A673 (cell line): ENCODE measurements around the gene GGNBP2. TPM values are rescaled to one million over a fixed set of nuclear protein-coding genes. Genes with fewer than 3 reads are reported as not detected.

Experiments used
- BruUV-seq: library from RNA; stranded (reverse); fragments of 400-500 nt; replicated peaks from 2 replicates; lab custom pipeline; 2021; lab: Mats Ljungman, UMichigan
- CTCF ChIA-PET: fragments of 300-600 bp; sonication (Branson Sonifier 250); formaldehyde crosslinking; loops from one replicate; lab custom pipeline; 2022; ENCODE audit warnings: antibody characterized with exemption; lab: Charles Lee
- POLR2A ChIA-PET: fragments of 300-600 bp; sonication (Branson Sonifier 250); formaldehyde crosslinking; loops from one replicate; lab custom pipeline; 2022; ENCODE audit warnings: antibody characterized with exemption; ENCODE audit not compliant: low non-redundant PET; lab: Charles Lee
- DNase-seq: peaks from one replicate; pipeline ENCODE4 v3.0.0-alpha.2; 2015; ENCODE audit warnings: low spot score
- H3K27ac ChIP-seq: fragments of 200-600 bp; sonication (generic); 2 replicates; pipeline ENCODE4 v1.5.1; 2016; ENCODE audit warnings: mixed run types, low read depth, mild to moderate bottlenecking, mixed read lengths, antibody characterized with exemption, low read length; ENCODE audit not compliant: poor library complexity, severe bottlenecking
- H3K27me3 ChIP-seq: fragments of 200-600 bp; sonication (generic); replicated peaks from 2 replicates; pipeline ENCODE4 v1.6.1; 2017; ENCODE audit warnings: mixed run types, low read depth, mild to moderate bottlenecking, mixed read lengths, antibody characterized with exemption, low read length; ENCODE audit not compliant: insufficient read depth, poor library complexity
- H3K36me3 ChIP-seq: fragments of 200-600 bp; sonication (generic); 2 replicates; pipeline ENCODE4 v1.6.1; 2016; ENCODE audit warnings: mixed run types, mild to moderate bottlenecking, mixed read lengths, antibody characterized with exemption, low read length; ENCODE audit not compliant: insufficient read depth, poor library complexity, severe bottlenecking
- H3K4me1 ChIP-seq: fragments of 200-600 bp; sonication (generic); 2 replicates; pipeline ENCODE4 v1.6.1; 2017; ENCODE audit warnings: mixed run types, mild to moderate bottlenecking, mixed read lengths, antibody characterized with exemption, low read length; ENCODE audit not compliant: insufficient read depth, poor library complexity, severe bottlenecking
- H3K4me3 ChIP-seq: fragments of 200-600 bp; sonication (generic); 2 replicates; pipeline ENCODE4 v1.5.1; 2016; ENCODE audit warnings: low read depth, mixed run types, mild to moderate bottlenecking, mixed read lengths, low read length; ENCODE audit not compliant: poor library complexity, severe bottlenecking
- H3K9me3 ChIP-seq: fragments of 200-600 bp; sonication (generic); 2 replicates; pipeline ENCODE4 v1.6.1; 2016; ENCODE audit warnings: mixed run types, low read depth, mild to moderate bottlenecking, mixed read lengths, antibody characterized with exemption, low read length; ENCODE audit not compliant: poor library complexity, severe bottlenecking
- CTCF ChIP-seq: fragments of 300-800, 200-600 bp; sonication (generic); conservative IDR thresholded peaks from 2 replicates; pipeline ENCODE4 v1.5.1; 2017; ENCODE audit warnings: low read depth, mild to moderate bottlenecking, antibody characterized with exemption, low read length, moderate library complexity, mixed read lengths
- EZH2 ChIP-seq: fragments of 200-600 bp; sonication (generic); IDR thresholded peaks from 2 replicates; pipeline ENCODE4 v1.6.1; 2017; ENCODE audit warnings: borderline replicate concordance, low read depth, mild to moderate bottlenecking, mixed read lengths, antibody characterized with exemption, low read length; ENCODE audit not compliant: poor library complexity, severe bottlenecking
- intact Hi-C: fragments of 100-400 bp; cut with micrococcal nuclease; formaldehyde crosslinking; loops from one replicate; pipeline ENCODE4 v1.10.0; 2022; ENCODE audit not compliant: unreplicated experiment
- total RNA-seq: library from RNA; stranded (reverse); gene quantifications from 2 replicates; pipeline ENCODE4 v1.2.3, GENCODE V29; 2021

The GGNBP2 gene
- total RNA-seq, 1 experiment from 2014 or later = 50.4 TPM

DNA sequence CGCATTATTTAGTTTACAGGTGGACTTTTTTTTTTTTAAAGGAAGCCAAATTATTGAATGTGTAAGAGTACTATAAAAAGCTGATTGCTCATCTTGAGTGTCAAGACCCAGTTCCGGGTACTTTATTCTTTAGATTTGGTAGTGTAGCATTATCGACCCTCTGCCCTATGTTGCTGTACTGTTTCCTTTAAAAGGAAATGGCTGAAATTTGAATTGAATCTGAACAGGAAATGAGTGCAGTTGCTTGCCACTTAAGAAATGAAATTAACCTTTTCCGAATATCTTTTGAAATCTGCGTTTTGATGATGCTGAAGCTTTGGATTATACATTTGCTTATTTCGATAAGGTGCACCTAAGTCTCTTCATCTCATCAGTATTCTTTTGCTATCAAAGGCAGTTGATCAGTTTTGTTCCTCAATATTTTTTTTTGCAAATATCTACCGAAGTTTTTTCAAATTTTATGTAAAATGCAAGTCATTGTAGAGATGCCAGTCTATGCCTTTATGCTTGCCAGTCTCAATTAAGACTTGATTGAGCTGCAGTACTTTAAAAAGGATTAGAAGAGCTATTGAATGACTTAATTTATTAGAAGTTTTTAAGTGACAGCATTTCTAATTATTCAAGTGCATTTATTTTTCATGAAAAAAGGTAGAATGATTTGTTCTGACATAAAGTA, 1.8 kb downstream of the GGNBP2 start:
- ChIA-PET POLR2A (no interaction called here), CTCF (no interaction called here)
- Histone ChIP-seq H3K4me3 (peak overlapping the region; percentile 79), H3K27ac (peak overlapping the region; percentile 82), H3K4me1 (peaks cover 6% of the 10 kb centered on the region), H3K36me3 (no peaks in the 10 kb centered on the region), H3K27me3 (no peaks in the 10 kb centered on the region), H3K9me3 (no peaks in the 10 kb centered on the region)
- no TSS peak for BruUV-seq
- intact Hi-C loops = no loop called here
- peak; percentile 12 for DNase-seq
- TF ChIP-seq EZH2 = no peak
- no peak for TF ChIP-seq CTCF

GRCh38 chr17:36547776-36548175, 3.1 kb downstream of the GGNBP2 start:
- Histone ChIP-seq H3K27ac (no peak overlapping the region), H3K4me3 (peak overlapping the region; percentile 79), H3K36me3 (no peaks in the 10 kb centered on the region), H3K27me3 (no peaks in the 10 kb centered on the region), H3K9me3 (no peaks in the 10 kb centered on the region), H3K4me1 (peaks cover 6% of the 10 kb centered on the region)
- ChIA-PET CTCF (no interaction called here), POLR2A (no interaction called here)
- no peak for DNase-seq
- no peak for TF ChIP-seq CTCF
- TF ChIP-seq EZH2 = no peak
- BruUV-seq = no TSS peak
- intact Hi-C loops = no loop called here

DNA sequence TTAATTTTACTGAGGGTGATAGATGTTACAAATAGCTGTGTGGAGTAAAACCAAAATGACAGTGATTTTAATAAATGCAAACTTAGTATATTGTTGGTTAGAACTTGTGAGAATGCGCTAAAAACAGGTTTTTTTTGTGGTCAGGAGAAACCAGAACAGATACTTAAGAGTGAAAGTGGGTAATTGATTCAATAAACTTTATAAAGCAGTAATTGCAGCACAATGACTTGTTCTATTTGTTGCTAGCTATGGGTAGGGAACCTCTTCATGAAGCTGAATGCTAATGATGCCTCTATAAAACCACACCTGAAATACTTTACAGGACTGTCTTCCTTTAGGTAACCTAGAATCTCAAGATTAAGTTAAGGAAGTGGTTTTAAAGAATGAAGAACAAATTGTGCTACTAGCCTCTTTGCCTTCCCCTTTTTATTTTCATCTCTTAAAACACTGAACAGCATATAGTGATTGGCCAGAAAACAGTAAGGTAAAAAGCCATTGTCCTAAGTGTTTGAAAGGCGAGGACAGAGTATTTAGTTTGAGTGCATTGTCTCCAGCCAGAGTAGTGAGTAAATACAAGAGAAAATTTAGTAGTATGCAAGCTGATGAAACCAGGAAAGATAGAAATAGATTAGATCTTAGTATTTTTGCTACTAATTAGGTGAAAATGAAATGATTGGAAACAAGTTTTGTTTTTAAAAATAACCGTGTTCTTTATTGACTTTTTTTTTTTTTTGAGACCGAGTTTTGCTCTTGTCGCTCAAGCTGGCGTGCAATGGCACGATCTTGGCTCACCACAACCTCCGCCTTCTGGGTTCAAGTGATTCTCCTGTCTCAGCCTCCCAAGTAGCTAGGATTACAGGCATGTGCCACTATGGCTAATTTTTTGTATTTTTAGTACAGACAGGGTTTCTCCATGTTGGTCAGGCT, 6.0 kb downstream of the GGNBP2 start:
- intact Hi-C loops = no loop called here
- no TSS peak for BruUV-seq
- H3K4me3 ChIP-seq = no peak overlapping the region
- no peaks in the 10 kb centered on the region for H3K36me3 ChIP-seq
- TF ChIP-seq CTCF (no peak), EZH2 (no peak)
- ChIA-PET POLR2A (interaction anchor here (0.6 kb wide), 1 partner anchor 15 kb away, joined by 4 read pairs; no protein-coding TSS in a partner anchor), CTCF (no interaction called here)
- H3K27ac ChIP-seq = no peak overlapping the region
- no peak for DNase-seq
- H3K9me3 ChIP-seq = no peaks in the 10 kb centered on the region
- H3K27me3 ChIP-seq = no peaks in the 10 kb centered on the region
- H3K4me1 ChIP-seq = peaks cover 6% of the 10 kb centered on the region
